HG03521 (cell line): ENCODE results near the gene EZH2.

ENCODE experiments used
- ATAC-seq: cut with Tn5 transposase; IDR thresholded peaks from one replicate; pipeline ENCODE4 v1.9.1; 2021; ENCODE audit warnings: mild to moderate bottlenecking, moderate library complexity; ENCODE audit not compliant: unreplicated experiment

EZH2 gene

GRCh38 chr7:148901178-148901577, 17.1 kb upstream of the EZH2 start:
- ATAC-seq: no peak

DNA sequence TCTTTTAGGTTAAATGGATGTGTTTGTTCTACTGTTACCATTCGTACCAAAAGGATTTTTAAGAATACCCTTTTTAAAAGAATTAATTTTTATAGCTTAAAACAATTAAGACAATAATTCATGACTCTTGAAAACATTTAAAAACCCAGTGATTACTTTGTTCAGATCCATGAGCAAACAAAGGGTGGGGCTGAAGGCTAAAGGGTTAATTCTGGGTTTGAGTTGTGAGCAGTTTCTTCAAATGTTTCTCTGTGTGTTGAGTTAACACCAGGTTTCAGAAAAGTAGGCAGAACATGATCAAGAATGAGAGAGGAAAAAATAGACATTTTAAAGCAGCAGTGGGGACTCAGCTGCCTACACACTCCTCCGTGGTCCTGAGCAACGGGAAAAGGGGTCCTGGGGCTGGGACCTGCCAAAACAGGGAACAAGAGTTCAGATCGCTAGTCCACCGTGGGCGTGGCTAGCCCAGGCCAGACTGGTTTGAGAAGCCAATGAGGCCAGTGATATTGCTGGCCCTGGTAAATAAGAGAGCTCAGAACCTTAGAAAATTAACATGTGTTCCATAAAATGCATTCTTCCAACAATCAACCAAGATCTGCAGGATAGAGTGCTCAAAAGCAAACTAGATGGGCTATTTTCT, 14.9 kb upstream of the EZH2 start:
- no peak for ATAC-seq

DNA sequence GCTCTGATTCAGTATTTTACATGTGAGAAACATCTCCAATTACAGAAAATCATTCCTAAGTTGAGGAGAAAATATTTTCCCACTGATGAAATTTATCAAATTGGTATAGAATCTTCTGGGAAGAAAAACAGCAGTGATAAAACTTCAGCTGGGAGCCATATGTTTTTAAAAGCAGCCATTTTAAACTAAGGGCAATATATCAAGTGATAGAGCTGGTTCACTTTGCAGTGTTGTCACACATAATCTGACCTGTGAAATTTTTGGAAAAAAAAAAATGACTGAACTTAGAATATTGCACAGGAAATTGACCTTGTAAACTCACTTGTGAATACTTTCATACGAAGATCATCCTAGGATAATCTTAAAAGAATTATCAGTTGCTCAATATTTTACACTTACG, 10.5 kb upstream of the EZH2 start:
- ATAC-seq: no peak

DNA sequence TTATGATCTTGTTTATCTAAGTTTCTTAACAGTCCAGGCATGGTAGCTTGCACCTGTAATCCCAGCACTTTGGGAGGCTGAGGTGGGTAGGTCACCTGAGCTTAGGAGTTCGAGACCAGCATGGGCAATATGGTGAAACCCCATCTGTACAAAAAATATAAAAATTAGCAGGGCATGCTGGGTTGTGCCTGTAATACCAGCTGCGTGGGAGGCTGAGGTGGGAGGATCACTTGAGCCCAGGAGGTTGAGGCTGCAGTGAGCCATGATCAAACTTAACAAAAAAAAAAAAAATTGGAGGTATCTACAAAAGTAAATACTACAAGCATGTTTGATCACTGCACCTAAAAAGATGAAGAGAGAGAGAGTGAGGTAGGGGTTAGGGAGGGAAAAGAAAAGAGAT, 9.0 kb upstream of the EZH2 start:
- ATAC-seq: no peak

GRCh38 chr7:148888300-148888699, 4.2 kb upstream of the EZH2 start:
- ATAC-seq: no peak

- no peak for ATAC-seq
Measured at GRCh38 chr7:148886844-148887243, 2.8 kb upstream of the EZH2 start.

GRCh38 chr7:148884299-148885022, 370 bp upstream of the EZH2 start:
- ATAC-seq: peak; percentile 88

GRCh38 chr7:148883266-148884048, 634 bp downstream of the EZH2 start:
- peak; percentile 23 for ATAC-seq

DNA sequence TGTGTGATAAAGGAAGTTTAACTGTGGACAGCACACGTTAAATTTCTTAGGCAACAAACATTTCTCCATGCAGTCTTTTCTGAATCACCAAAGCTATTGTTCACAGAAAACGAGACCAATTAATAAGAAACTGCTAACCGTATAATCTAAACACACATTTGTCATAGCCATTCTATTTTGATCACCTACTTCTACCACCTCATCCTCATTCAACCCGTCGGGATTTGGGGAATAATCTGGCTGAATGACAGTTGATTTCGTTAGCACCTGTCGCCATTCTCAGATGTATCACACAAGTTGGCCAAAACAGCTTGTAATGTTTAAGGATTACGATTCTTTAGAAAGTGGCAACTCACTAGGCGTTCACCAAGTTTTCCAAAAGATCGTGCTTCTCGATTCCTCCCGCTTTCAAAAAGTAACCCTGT, 1.2 kb downstream of the EZH2 start:
- ATAC-seq: no peak

- ATAC-seq: no peak
Measured at GRCh38 chr7:148882192-148882591, 1.9 kb downstream of the EZH2 start.

DNA sequence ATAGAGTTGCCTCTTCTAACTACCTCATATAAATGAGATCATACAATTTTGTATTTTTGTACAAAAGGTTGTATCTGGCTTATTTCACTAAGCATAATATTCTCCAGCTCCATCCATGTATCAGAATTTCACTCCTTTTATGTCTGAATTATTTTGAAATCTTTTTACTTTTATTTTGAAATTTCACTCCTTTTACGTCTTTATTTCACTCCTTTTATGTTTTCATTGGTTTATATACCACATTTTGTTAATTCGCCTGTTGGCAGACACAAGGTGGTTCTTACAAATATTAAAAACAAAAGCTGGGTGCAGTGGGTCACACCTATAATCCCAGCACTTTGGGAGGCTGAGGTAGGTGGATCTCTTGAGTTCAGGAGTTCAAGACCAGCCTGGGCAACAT, 5.8 kb downstream of the EZH2 start:
- ATAC-seq: no peak

DNA sequence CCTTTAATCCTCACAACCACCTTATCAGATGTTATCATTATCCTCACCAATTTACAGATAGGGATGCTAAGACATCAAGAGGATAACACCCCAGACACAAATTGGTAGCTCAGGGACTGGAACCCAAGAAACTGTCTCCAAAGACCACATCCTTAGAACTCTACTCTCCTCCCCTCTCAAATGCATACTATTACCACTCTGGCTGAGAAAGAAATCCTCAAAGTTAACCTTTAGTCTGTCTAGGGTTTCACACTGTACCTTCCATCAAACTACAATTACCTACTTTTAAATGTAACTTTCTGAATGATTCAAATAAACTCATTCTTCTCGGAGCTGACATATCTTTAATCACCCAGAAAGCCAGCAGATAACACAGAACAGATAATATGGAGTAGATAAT, 6.6 kb downstream of the EZH2 start:
- ATAC-seq: no peak

- no peak for ATAC-seq
Measured at GRCh38 chr7:148872188-148872587, 11.9 kb downstream of the EZH2 start.

- ATAC-seq: no peak
Measured at GRCh38 chr7:148871551-148871950, 12.5 kb downstream of the EZH2 start.

GRCh38 chr7:148871030-148871429, 13.1 kb downstream of the EZH2 start:
- ATAC-seq: no peak

DNA sequence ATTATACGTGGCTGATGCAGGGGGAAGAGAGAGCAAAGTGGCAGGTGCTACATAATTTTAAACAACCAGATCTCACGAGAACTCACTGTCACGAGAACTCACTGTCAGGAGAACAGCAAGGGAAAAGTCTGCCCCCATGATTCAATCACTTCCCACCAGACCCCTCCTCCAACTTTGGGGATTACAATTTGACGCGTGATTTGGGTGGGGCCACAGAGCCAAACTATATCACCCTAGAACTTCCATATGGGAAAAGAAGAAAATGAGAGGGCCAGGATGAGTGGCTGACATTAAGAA, 15.8 kb downstream of the EZH2 start:
- ATAC-seq: no peak

GRCh38 chr7:148867596-148868377, 16.3 kb downstream of the EZH2 start:
- no peak for ATAC-seq

GRCh38 chr7:148866362-148866761, 17.7 kb downstream of the EZH2 start:
- no peak for ATAC-seq

DNA sequence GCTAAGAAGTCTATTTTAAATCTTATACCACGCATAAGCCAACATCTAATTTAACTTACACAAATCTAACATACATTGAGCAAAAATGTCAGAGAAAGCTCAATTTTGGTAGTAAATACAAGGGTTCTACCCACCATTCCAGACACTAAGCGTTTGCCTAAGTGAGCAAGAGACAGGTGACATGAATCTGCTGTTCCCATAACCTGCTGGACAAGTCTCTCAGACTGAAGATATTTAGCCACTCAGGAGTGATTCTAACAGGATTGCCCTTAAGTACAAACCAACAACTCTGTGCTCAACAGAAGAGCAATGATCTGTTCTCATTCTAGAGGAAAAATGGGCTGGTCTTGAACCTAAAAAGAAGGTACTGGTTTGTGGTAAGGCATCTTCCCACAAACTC, 18.8 kb downstream of the EZH2 start:
- ATAC-seq: no peak

DNA sequence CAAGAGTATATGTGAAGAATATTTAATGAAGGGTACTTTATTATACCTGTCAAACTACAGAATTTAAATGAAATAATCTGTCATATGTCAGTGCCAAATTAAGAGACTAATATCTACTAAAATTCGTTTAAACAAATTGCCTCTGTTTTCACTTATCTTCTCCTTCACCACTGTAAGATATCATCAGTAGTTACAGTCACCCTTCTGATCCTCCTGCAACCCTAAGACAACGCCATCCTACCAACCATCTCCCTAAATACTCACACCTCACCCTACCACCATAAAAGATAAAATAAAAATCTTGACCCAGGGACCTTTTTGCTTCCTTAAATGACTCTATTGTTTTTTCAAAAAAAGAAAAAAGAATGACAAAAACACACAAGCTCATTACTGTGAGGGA, 20.8 kb downstream of the EZH2 start:
- no peak for ATAC-seq

GRCh38 chr7:148862481-148862880, 21.6 kb downstream of the EZH2 start:
- no peak for ATAC-seq
